H9 (cell line): ENCODE results near the gene TAOK3. TPM values are rescaled to one million over a fixed set of nuclear protein-coding genes. Genes with fewer than 3 reads are reported as not detected.

Experiments used
- DNase-seq: peaks from one replicate; pipeline ENCODE4 v3.0.0-alpha.2; 2017
- H2AFZ ChIP-seq: one replicate; pipeline ENCODE4 v1.6.1; 2013; ENCODE audit warnings: mild to moderate bottlenecking, low read length, control low read depth, moderate library complexity
- H2AK5ac ChIP-seq: 2 replicates; pipeline ENCODE4 v1.6.1; 2013; ENCODE audit warnings: low read length, control low read depth, mixed read lengths; ENCODE audit not compliant: insufficient read length
- H2BK120ac ChIP-seq: one replicate; pipeline ENCODE4 v1.6.1; 2013; ENCODE audit warnings: low read depth, mild to moderate bottlenecking, low read length, control low read depth, inconsistent platforms; ENCODE audit not compliant: poor library complexity, severe bottlenecking
- H2BK12ac ChIP-seq: 2 replicates; pipeline ENCODE4 v1.6.1; 2013; ENCODE audit warnings: low read length, control low read depth, mixed read lengths, low read depth; ENCODE audit not compliant: insufficient read length
- H2BK15ac ChIP-seq: 2 replicates; pipeline ENCODE4 v1.6.1; 2013; ENCODE audit warnings: low read depth, low read length, control low read depth
- H2BK20ac ChIP-seq: one replicate; pipeline ENCODE4 v1.6.1; 2013; ENCODE audit warnings: low read depth, mild to moderate bottlenecking, low read length, control low read depth, inconsistent platforms; ENCODE audit not compliant: poor library complexity, severe bottlenecking
- H2BK5ac ChIP-seq: 2 replicates; pipeline ENCODE4 v1.6.1; 2013; ENCODE audit warnings: low read length, control low read depth, mixed read lengths; ENCODE audit not compliant: insufficient read length
- H3K14ac ChIP-seq: 2 replicates; pipeline ENCODE4 v1.6.1; 2013; ENCODE audit warnings: low read length, control low read depth; ENCODE audit not compliant: insufficient read depth
- H3K18ac ChIP-seq: 2 replicates; pipeline ENCODE4 v1.6.1; 2013; ENCODE audit warnings: low read depth, mild to moderate bottlenecking, mixed read lengths, low read length, control low read depth; ENCODE audit not compliant: insufficient read length
- H3K23ac ChIP-seq: 2 replicates; pipeline ENCODE4 v1.6.1; 2013; ENCODE audit warnings: low read length, control low read depth, mixed read lengths, low read depth; ENCODE audit not compliant: insufficient read length
- H3K23me2 ChIP-seq: 2 replicates; pipeline ENCODE4 v1.6.1; 2013; ENCODE audit warnings: low read depth, mild to moderate bottlenecking, mixed read lengths, low read length, control low read depth; ENCODE audit not compliant: insufficient read length, poor library complexity, severe bottlenecking
- H3K27ac ChIP-seq: 2 replicates; pipeline ENCODE4 v1.5.1; 2013; ENCODE audit warnings: low read length, control low read depth, mixed read lengths, low read depth; ENCODE audit not compliant: insufficient read length
- H3K27me3 ChIP-seq: 2 replicates; pipeline ENCODE4 v1.6.1; 2013; ENCODE audit warnings: low read length, control low read depth, inconsistent platforms; ENCODE audit not compliant: insufficient read depth
- H3K4ac ChIP-seq: 2 replicates; pipeline ENCODE4 v1.6.1; 2013; ENCODE audit warnings: low read depth, mild to moderate bottlenecking, control low read depth, inconsistent platforms, low read length, moderate library complexity
- H3K4me1 ChIP-seq: 2 replicates; pipeline ENCODE4 v1.6.1; 2013; ENCODE audit warnings: low read length, control low read depth, inconsistent platforms; ENCODE audit not compliant: insufficient read depth
- H3K4me2 ChIP-seq: 2 replicates; pipeline ENCODE4 v1.6.1; 2013; ENCODE audit warnings: low read length, control low read depth, mixed read lengths; ENCODE audit not compliant: insufficient read length, insufficient read depth
- H3K56ac ChIP-seq: 2 replicates; pipeline ENCODE4 v1.6.1; 2013; ENCODE audit warnings: low read depth, mild to moderate bottlenecking, mixed read lengths, low read length, control low read depth; ENCODE audit not compliant: insufficient read length
- H3K79me1 ChIP-seq: 2 replicates; pipeline ENCODE4 v1.6.1; 2013; ENCODE audit warnings: low read depth, mild to moderate bottlenecking, moderate library complexity, low read length, control low read depth, inconsistent platforms; ENCODE audit not compliant: insufficient read depth, poor library complexity, severe bottlenecking
- H3K79me2 ChIP-seq: 2 replicates; pipeline ENCODE4 v1.6.1; 2013; ENCODE audit warnings: low read length, control low read depth, inconsistent platforms; ENCODE audit not compliant: insufficient read depth
- H3K9ac ChIP-seq: 2 replicates; pipeline ENCODE4 v1.6.1; 2013; ENCODE audit warnings: low read length, control low read depth, mixed read lengths; ENCODE audit not compliant: insufficient read length; ENCODE audit errors: extremely low read depth
- H3K9me3 ChIP-seq: one replicate; pipeline ENCODE4 v1.6.1; 2013; ENCODE audit warnings: low read depth, low read length, inconsistent platforms; ENCODE audit not compliant: control insufficient read depth
- H3T11ph ChIP-seq: one replicate; pipeline ENCODE4 v1.6.1; 2013; ENCODE audit warnings: mild to moderate bottlenecking, low read length, control low read depth, inconsistent platforms
- H4K20me1 ChIP-seq: one replicate; pipeline ENCODE4 v1.6.1; 2013; ENCODE audit not compliant: control insufficient read depth, insufficient read length, insufficient read depth
- H4K5ac ChIP-seq: 2 replicates; pipeline ENCODE4 v1.6.1; 2013; ENCODE audit warnings: low read depth, mild to moderate bottlenecking, mixed read lengths, low read length, control low read depth; ENCODE audit not compliant: insufficient read length
- H4K8ac ChIP-seq: replicated peaks from 2 replicates; pipeline ENCODE4 v1.6.1; 2013; ENCODE audit warnings: low read length, control low read depth, mixed read lengths, low read depth; ENCODE audit not compliant: insufficient read length
- H4K91ac ChIP-seq: 2 replicates; pipeline ENCODE4 v1.6.1; 2013; ENCODE audit warnings: low read depth, mild to moderate bottlenecking, moderate library complexity, mixed read lengths, low read length, control low read depth; ENCODE audit not compliant: insufficient read length
- H3K27ac Mint-ChIP-seq, 3 experiments: 2 replicates in 2 of 3; 3 replicates in 1 of 3; pipeline ENCODE4 v1.8.0; 2020 to 2021; ENCODE audit warnings: mixed read lengths in 3 of 3, mild to moderate bottlenecking in 1 of 3, moderate library complexity in 1 of 3
- H3K27me3 Mint-ChIP-seq: 2 replicates; pipeline ENCODE4 v1.8.0; 2021; ENCODE audit warnings: low read depth, mild to moderate bottlenecking, moderate library complexity, mixed read lengths
- H3K36me3 Mint-ChIP-seq, 3 experiments: 2 replicates in 2 of 3; 3 replicates in 1 of 3; pipeline ENCODE4 v1.8.0; 2020 to 2021; ENCODE audit warnings: low read depth in 3 of 3, mixed read lengths in 3 of 3; ENCODE audit not compliant: insufficient read depth in 1 of 3
- H3K4me1 Mint-ChIP-seq, 2 experiments: 2 replicates each; pipeline ENCODE4 v1.8.0; 2020; ENCODE audit warnings: mixed read lengths in 2 of 2
- H3K4me3 Mint-ChIP-seq, 2 experiments: 2 replicates in 1 of 2; 3 replicates in 1 of 2; pipeline ENCODE4 v1.8.0; 2020 to 2021; ENCODE audit warnings: mild to moderate bottlenecking in 2 of 2, mixed read lengths in 2 of 2, moderate library complexity in 1 of 2
- H3K9me3 Mint-ChIP-seq, 2 experiments: 2 replicates in 1 of 2; 3 replicates in 1 of 2; pipeline ENCODE4 v1.8.0; 2020; ENCODE audit warnings: mild to moderate bottlenecking in 2 of 2, mixed read lengths in 2 of 2, moderate library complexity in 1 of 2
- WGBS: extraction: QIAGEN DNeasy Blood & Tissue Kit; methylation state at CpG from one replicate; pipeline ENCODE4 v1.1.7; 2013; ENCODE audit warnings: missing lambda C conversion rate, low lambda C conversion rate, mixed read lengths; ENCODE audit not compliant: insufficient read length; ENCODE audit errors: extremely low coverage; 5-methylcytosine and 5-hydroxymethylcytosine counted together
- total RNA-seq: library from RNA; stranded (reverse); gene quantifications from 2 replicates; pipeline ENCODE4 v1.2.1, GENCODE V29; 2021
- TF ChIP-seq, protein P1 (sequence below): fragments of 200-600 bp; sonication (generic); conservative IDR thresholded peaks from 3 replicates; pipeline ENCODE4 v1.8.0; 2021; ENCODE audit warnings: antibody characterized with exemption, mild to moderate bottlenecking

TAOK3 gene
- total RNA-seq, 1 experiment from 2014 or later: 5.2 TPM

DNA sequence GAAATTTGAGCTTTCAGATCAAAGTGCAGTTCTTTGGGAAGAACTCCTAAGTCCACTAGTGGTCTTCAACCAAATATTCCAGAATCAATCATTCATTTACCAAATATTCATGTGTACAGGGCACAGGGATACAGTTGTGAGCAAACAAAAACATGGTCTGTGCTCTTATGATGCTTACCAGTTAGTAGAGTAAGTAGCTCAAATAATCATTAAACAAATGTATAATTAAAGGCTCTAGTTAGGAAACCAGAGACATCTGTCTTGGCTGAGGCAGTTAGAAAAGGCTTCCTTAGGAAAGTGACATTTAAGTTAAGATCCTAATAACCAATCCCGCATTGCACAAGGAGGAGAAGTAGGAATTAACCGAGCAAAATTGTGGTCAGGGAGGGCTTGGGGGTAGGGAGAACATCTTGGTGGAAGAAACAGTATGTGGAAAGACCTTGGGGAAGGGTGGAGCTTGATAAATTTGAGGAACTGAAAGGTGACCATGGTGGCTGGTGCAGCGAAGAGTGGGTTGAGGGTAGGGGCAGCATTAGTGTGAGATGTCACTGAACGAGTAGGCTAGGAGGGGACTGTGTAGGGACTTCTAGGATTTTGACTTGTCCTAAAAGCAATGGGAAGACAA, 196.8 kb downstream of the TAOK3 start:
- Histone ChIP-seq H3K23ac (no peak overlapping the region), H3K4me1 (no peaks in the 10 kb centered on the region), H3K27ac (no peak overlapping the region), H3K18ac (no peak overlapping the region), H2BK120ac (no peak overlapping the region), H2BK20ac (no peak overlapping the region), H3T11ph (no peak overlapping the region), H3K23me2 (no peaks in the 10 kb centered on the region), H2BK5ac (no peak overlapping the region), H3K27me3 (no peaks in the 10 kb centered on the region), H4K5ac (no peak overlapping the region), H2BK12ac (no peak overlapping the region), H2AK5ac (no peak overlapping the region), H4K8ac (no peak overlapping the region), H3K79me2 (no peaks in the 10 kb centered on the region), H4K20me1 (no peaks in the 10 kb centered on the region), H3K9ac (no peak overlapping the region), H3K4ac (no peak overlapping the region), H2BK15ac (no peak overlapping the region), H4K91ac (no peak overlapping the region), H3K4me2 (no peak overlapping the region), H3K14ac (no peak overlapping the region), H3K56ac (no peak overlapping the region), H3K79me1 (no peaks in the 10 kb centered on the region), H2AFZ (no peak overlapping the region), H3K9me3 (no peaks in the 10 kb centered on the region)
- no peak for DNase-seq
- TF ChIP-seq, protein P1, sequence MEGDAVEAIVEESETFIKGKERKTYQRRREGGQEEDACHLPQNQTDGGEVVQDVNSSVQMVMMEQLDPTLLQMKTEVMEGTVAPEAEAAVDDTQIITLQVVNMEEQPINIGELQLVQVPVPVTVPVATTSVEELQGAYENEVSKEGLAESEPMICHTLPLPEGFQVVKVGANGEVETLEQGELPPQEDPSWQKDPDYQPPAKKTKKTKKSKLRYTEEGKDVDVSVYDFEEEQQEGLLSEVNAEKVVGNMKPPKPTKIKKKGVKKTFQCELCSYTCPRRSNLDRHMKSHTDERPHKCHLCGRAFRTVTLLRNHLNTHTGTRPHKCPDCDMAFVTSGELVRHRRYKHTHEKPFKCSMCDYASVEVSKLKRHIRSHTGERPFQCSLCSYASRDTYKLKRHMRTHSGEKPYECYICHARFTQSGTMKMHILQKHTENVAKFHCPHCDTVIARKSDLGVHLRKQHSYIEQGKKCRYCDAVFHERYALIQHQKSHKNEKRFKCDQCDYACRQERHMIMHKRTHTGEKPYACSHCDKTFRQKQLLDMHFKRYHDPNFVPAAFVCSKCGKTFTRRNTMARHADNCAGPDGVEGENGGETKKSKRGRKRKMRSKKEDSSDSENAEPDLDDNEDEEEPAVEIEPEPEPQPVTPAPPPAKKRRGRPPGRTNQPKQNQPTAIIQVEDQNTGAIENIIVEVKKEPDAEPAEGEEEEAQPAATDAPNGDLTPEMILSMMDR: no peak
- Mint-ChIP-seq H3K27me3 (no peaks in the 10 kb centered on the region), H3K4me1 (peaks cover 4 to 12% of the 10 kb centered on the region in 2 experiments; a peak in 2 of 4 replicates), H3K27ac (peak overlapping the region in 1 of 3 experiments; percentile 17; a peak in 2 of 7 replicates), H3K4me3 (no peak overlapping the region), H3K9me3 (no peaks in the 10 kb centered on the region), H3K36me3 (peaks cover 0 to 4% (median 0%) of the 10 kb centered on the region in 3 experiments; a peak in 1 of 7 replicates)
- WGBS: no CpG with 5 or more reads among the region's 4 CpGs
